ENCODE data around the gene DDIAS. TPM values are rescaled to one million over a fixed set of nuclear protein-coding genes. Genes with fewer than 3 reads are reported as not detected.

DDIAS gene
- total and polyA plus RNA-seq, 10 of the 15 experiments (the other 5 are each of a cell fraction or from before 2014, with no cell fraction given), result 6.9 to 27.8 (median 12.9) TPM

DNA sequence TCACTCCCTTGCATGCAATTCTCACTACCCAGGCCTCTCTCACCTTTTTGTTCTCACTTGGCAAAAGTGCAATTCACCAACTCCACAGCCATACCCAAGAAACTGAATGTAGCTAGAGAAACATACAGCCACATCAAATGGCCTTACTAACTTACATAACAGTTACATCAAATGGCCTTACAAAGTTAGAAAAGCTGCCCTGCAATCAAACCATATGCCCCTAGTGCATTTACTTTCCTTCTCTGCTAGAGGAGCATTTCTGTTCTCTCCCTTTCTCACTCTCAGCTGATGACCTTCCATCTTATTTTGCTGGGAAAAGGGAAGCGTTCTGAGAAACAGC is 11.6 kb upstream of the DDIAS start:
- no peak overlapping the region for H3K4me3 ChIP-seq
- ChIA-PET CTCF (interaction anchor here (1.1 to 7.7 kb wide), 5 partner anchors 10 to 360 kb away, joined by 3 to 46 read pairs (median 6); partner anchors contain the start of genes DDIAS and PRCP), SMC1A (ENCODE audit: uncharacterized antibody, unreplicated experiment) (interaction anchor here (1.0 to 1.9 kb wide), 5 partner anchors 8 to 188 kb away, joined by 3 to 8 read pairs (median 6); partner anchors contain the start of genes DDIAS and PRCP), POLR2A (no interaction called here), RAD21 (ENCODE audit: unreplicated experiment) (interaction anchor here (1.0 kb wide), 1 partner anchor 23 kb away, joined by 3 read pairs; no protein-coding TSS in a partner anchor)
- no peaks in the 10 kb centered on the region for H3K27me3 ChIP-seq (replicated peaks in 1 of 2; ENCODE audit: control insufficient read depth in 2 of 2, insufficient read depth in 2 of 2, low read length in 1 of 2)
- no peaks in the 10 kb centered on the region for H3K36me3 ChIP-seq (ENCODE audit: control insufficient read depth in 2 of 2, insufficient read depth in 2 of 2, low read length in 1 of 2)
- intact Hi-C loops (cut with micrococcal nuclease; ENCODE audit: unreplicated experiment), result no loop called here
- H3K9ac ChIP-seq (ENCODE audit: control insufficient read depth, insufficient read depth, low read length), result no peak overlapping the region
- H3K4me1 ChIP-seq (ENCODE audit: control insufficient read depth, insufficient read depth, low read length), result peaks cover 6% of the 10 kb centered on the region; the same call in 1 of the 2 replicates
- H3K79me2 ChIP-seq (ENCODE audit: control insufficient read depth, insufficient read depth, low read length), result no peaks in the 10 kb centered on the region
- in situ Hi-C loops (cut with MboI), result no loop called here
- BruUV-seq (replicated peaks), result no TSS peak
- no peak overlapping the region for H3K4me2 ChIP-seq (ENCODE audit: control insufficient read depth, insufficient read depth)
- no peaks in the 10 kb centered on the region for H3K9me3 ChIP-seq (replicated peaks; ENCODE audit: control insufficient read depth, insufficient read depth, low read length)
- FAIRE-seq (no peak), ATAC-seq (peak; percentile 21; the same call in 2 of the 3 replicates), DNase-seq (ENCODE audit: low read depth, low spot score) (no peak)
- H4K20me1 ChIP-seq (ENCODE audit: control insufficient read depth, insufficient read depth), result no peaks in the 10 kb centered on the region
- H2AFZ ChIP-seq (ENCODE audit: control insufficient read depth, low read depth, low read length), result no peak overlapping the region
- no peak overlapping the region for H3K27ac ChIP-seq (ENCODE audit: control insufficient read depth, insufficient read depth)
- 81% methylated on average over 1 of the region's 1 CpG for WGBS (ENCODE audit: insufficient coverage, insufficient replicate concordance, low lambda C conversion rate, missing lambda C conversion rate)
- TF ChIP-seq TCF7 (IDR thresholded peaks at IDR 0.05; ENCODE audit: borderline replicate concordance) (no peak), NFYA (IDR thresholded peaks at IDR 0.05; ENCODE audit: borderline replicate concordance, low read depth, low read length) (no peak), PAX8 (IDR thresholded peaks at IDR 0.05) (no peak), NFXL1 (IDR thresholded peaks at IDR 0.05; ENCODE audit: borderline replicate concordance) (no peak), RCOR1 (conservative IDR thresholded peaks at IDR 0.05; ENCODE audit: low read depth, low read length) (no peak), IKZF1 (conservative IDR thresholded peaks at IDR 0.05) (no peak), ZNF384 (IDR thresholded peaks at IDR 0.05; ENCODE audit: borderline replicate concordance, low read depth, low read length) (no peak), RELA (IDR thresholded peaks at IDR 0.05; ENCODE audit: borderline replicate concordance, partially characterized antibody) (no peak), DPF2 (IDR thresholded peaks at IDR 0.05) (no peak)
- TF ChIP-seq, protein P1, sequence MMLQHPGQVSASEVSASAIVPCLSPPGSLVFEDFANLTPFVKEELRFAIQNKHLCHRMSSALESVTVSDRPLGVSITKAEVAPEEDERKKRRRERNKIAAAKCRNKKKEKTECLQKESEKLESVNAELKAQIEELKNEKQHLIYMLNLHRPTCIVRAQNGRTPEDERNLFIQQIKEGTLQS (IDR thresholded peaks at IDR 0.05; ENCODE audit: borderline replicate concordance, extremely low read depth, low read depth, low read length), result no peak
- TF ChIP-seq, protein P2, sequence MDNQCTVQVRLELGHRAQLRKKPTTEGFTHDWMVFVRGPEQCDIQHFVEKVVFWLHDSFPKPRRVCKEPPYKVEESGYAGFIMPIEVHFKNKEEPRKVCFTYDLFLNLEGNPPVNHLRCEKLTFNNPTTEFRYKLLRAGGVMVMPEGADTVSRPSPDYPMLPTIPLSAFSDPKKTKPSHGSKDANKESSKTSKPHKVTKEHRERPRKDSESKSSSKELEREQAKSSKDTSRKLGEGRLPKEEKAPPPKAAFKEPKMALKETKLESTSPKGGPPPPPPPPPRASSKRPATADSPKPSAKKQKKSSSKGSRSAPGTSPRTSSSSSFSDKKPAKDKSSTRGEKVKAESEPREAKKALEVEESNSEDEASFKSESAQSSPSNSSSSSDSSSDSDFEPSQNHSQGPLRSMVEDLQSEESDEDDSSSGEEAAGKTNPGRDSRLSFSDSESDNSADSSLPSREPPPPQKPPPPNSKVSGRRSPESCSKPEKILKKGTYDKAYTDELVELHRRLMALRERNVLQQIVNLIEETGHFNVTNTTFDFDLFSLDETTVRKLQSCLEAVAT (IDR thresholded peaks at IDR 0.05), result no peak
- TF ChIP-seq, protein P3, sequence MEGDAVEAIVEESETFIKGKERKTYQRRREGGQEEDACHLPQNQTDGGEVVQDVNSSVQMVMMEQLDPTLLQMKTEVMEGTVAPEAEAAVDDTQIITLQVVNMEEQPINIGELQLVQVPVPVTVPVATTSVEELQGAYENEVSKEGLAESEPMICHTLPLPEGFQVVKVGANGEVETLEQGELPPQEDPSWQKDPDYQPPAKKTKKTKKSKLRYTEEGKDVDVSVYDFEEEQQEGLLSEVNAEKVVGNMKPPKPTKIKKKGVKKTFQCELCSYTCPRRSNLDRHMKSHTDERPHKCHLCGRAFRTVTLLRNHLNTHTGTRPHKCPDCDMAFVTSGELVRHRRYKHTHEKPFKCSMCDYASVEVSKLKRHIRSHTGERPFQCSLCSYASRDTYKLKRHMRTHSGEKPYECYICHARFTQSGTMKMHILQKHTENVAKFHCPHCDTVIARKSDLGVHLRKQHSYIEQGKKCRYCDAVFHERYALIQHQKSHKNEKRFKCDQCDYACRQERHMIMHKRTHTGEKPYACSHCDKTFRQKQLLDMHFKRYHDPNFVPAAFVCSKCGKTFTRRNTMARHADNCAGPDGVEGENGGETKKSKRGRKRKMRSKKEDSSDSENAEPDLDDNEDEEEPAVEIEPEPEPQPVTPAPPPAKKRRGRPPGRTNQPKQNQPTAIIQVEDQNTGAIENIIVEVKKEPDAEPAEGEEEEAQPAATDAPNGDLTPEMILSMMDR (IDR thresholded peaks at IDR 0.05 in 2 of 3, conservative IDR thresholded peaks at IDR 0.05 in 1 of 3; ENCODE audit: control insufficient read depth in 2 of 3, extremely low read depth in 1 of 3, insufficient read depth in 1 of 3, low read depth in 3 of 3, low read length in 3 of 3), result no peak
